ENCODE results near the gene PLXNB2.
"Not testable (repeated sequence)": the region's sequence is repeated elsewhere in the genome, so short reads cannot be mapped to it uniquely, and the experiment has no call there.

PLXNB2 gene

GRCh38 chr22:50326956-50327710, 19.7 kb upstream of the PLXNB2 start, which contains the start of gene DENND6B:
TSS of gene DENND6B (minus strand) at chr22:50327012. CDS start at chr22:50326988, 24 bp downstream.
- peak; percentile 42 to 54 for DNase-seq (ENCODE audit: low read depth in 2 of 2)

DNA sequence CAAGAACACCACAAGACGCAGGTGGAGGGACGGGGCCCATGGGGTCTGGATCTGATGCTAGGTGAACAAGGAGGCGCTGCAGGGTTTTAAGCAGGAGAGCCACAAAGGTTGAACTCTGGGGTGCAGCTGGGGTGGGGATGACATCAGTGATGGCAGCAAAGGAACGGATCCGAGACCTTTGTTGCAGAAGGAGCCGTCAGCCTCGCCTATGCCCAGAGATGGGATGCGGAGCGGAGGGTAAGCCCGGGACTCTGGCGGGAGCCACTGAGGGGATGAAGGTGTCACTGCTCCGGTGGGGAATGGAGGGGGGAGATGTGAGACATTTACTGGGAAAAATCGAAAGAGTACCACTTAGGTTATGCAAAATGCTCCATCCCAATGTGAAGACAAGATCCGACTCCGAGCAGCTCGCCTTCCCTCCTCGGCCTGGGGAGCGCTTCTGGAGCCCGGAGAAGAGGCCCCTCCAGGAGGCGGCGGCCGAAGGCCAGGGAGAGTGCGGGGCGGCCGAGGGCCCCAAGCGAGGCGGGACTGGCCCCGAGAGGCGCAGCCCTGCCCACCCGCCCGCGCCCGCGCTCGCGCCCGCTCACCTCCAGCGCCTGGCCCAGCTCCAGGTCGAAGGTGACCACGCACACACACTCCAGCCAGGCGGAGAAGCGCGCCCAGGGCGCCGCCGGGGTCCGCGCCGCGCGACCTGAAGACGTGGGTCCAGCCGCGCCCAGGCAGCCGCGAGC, 18.9 kb upstream of the PLXNB2 start:
- no peak for DNase-seq (ENCODE audit: low read depth in 2 of 2)

GRCh38 chr22:50325444-50326224, 18.2 kb upstream of the PLXNB2 start:
- DNase-seq (ENCODE audit: low read depth in 2 of 2) = no peak

GRCh38 chr22:50323900-50324299, 16.5 kb upstream of the PLXNB2 start:
- DNase-seq (ENCODE audit: low read depth in 2 of 2) = no peak

DNA sequence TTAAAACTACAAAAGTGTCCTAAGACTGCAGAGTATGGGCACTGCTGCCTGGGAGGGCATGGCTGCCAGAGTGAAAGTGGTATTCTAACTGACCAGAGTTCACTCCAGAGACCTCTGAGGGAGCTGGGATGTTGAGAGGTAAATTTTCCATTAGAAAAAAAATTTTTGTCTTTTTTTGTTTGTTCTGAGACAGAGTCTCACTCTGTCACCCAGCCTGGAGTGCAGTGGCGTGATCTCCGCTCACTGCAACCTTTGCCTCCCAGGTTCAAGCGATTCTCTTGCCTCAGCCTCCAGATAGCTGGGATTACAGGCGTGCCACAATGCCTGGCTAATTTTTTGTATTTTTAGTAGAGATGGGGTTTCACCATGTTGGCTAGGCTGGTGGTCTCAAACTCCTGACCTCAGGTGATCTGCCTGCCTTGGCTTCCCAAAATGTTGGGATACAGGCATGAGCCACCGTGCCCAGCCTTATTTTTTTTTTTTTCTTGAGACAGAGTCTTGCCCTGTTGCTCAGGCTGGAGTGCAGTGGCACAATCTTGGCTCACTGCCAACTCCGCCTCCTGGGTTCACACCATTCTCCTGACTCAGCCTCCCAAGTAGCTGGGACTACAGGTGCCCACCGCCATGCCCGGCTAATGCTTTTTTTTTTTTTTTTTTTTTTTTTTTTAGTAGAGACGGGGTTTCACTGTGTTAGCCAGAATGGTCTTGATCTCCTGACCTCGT, 15.1 kb upstream of the PLXNB2 start:
- DNase-seq (ENCODE audit: low read depth in 2 of 2) = not testable (repeated sequence)

- DNase-seq (ENCODE audit: low read depth in 2 of 2) = no peak
Measured at GRCh38 chr22:50320671-50321325, 13.4 kb upstream of the PLXNB2 start.

DNA sequence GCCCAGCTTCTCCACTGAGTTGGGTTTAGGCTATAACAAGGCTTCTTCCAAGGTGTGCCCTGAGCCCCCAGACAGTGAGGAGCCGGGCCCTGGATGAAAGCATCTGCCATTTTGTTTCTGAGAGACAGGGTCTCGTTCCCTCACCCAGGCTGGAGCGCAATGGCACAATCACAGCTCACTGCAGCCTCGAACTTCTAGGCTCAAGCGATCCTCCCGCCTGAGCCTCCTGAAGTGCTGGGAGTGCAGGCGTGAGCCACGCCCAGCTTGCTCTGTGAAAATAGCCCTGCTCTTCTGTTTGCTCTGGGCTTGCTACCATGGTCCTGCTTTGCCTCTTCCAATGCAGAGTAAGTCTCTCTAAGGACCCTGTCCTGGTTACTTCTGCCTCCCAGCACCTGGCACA, 12.7 kb upstream of the PLXNB2 start:
- DNase-seq (ENCODE audit: low read depth in 2 of 2) = no peak

DNA sequence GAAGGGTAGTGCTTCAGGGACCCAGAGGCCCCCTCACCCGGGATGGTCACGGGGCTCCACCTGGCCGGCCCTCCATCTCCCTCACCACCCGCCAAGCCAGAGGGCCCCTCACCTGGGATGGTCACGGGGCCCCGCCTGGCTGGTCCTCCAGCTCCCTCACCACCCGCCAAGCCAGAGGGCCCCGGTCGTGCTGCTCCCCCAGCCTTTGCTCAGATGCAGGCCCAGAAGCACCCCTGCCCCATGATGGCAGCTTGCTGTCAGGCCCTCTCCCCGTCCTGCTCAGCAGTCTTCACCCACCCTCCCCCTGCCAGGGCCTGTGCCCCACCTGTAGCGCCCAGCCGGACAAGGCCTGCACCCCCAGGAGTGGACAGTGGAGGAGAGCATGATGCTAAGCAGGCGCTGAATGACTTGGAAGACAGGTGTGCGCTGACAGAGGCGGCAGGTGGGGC, 12.1 kb upstream of the PLXNB2 start:
- DNase-seq (ENCODE audit: low read depth in 2 of 2) = no peak

DNA sequence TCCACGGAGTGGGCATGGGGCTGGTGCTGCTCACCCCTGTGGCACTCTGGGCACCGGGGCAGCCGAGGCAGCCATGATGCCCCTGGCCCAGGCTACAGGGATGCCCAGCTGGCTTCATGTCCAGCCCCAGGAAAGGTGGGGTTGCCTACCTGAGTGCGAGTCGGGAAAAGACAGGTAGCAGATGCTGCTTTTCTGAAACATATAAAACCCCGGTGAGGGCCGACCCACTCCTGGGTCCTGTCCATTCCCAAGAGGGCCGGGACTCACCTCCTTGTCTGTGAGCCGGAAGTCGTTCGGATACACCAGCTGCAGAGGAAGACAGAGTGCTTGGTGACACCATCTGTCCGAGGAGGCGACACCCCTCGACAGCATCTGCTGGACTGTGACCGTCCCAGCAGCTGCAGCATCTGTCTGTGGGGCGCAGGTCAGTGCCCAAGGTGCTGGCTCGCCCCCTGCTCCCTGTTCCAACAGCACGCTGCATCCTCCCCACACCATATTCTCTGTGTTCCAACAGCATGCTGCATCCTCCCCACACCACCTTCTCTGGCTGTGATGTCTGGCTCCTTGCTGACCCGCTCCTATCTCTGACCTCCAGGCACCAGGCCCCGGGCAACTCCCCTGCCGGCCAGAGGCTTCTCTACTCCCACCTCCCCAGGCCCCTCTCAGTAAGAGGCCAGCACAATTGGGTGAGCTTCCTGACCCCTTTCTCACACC, 11.4 kb upstream of the PLXNB2 start:
- no peak for DNase-seq (ENCODE audit: low read depth in 2 of 2)

- DNase-seq (ENCODE audit: low read depth in 2 of 2) = no peak
Measured at GRCh38 chr22:50318356-50318697, 10.9 kb upstream of the PLXNB2 start.

DNA sequence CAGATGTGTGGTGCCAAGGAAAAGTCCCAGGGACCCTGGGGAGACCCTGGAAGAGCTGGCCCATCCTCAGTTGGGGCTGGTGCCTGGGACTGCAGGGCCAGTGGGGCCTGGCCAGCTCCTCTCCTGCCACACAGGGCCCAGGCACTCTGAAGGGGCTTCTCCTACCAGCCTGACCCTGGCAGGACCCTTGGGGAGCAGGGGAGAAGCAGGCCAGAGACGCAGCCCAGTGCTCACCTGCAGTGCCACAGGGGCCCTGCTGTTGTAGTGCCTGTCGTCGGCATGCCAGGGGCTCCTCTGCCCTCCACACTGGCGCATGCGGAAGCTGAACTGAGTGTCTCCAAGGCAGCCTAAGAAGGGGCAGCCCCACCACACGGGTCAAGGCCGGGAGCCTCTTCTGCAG, 10.2 kb upstream of the PLXNB2 start:
- DNase-seq (ENCODE audit: low read depth in 2 of 2) = no peak

GRCh38 chr22:50317178-50317577, 9.7 kb upstream of the PLXNB2 start:
- DNase-seq (ENCODE audit: low read depth in 2 of 2) = no peak

DNA sequence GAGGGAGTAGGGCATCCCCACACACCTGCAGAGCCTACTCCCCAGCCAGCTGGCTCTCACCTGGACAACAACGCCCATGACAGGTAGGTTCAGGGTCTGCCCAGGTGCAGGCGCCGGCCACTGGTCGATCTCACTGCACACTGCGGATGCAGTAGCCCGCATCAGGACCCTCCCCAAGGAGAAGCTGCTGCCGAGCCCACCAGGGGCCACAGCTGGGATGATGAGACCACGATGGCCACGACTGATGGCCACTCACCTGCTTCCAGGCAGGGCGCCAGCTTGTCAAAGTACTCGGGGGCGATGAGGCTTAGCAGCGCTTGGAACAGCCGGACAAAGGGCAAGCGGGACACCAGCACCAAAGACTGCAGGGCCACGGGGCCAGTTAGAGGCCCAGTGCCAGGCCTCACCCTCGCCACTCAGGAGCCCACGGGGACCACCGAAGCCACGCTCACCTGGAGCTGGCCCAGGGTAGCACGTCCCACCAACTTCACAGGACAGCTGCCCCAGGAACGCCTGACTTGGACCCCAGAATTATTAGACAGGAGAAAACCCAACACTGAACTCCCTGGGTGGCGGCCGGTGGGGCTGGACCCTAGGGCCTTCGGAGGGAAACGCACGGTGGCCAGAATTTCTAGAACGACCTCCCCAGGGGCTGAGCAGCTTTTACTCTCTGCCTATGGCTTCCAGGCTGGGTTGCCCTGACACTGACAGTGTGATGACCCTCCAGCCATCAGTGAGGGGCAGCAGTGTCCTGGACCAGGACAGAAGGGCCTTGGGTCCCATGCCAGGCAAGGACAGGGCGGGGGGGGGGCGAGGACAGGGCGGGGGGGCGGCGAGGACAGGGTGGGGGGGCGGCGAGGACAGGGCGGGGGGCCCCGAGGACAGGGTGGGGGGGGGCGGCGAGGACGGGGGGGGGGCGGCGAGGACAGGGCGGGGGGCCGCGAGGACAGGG, 8.9 kb upstream of the PLXNB2 start:
- no peak for DNase-seq (ENCODE audit: low read depth in 2 of 2)

DNA sequence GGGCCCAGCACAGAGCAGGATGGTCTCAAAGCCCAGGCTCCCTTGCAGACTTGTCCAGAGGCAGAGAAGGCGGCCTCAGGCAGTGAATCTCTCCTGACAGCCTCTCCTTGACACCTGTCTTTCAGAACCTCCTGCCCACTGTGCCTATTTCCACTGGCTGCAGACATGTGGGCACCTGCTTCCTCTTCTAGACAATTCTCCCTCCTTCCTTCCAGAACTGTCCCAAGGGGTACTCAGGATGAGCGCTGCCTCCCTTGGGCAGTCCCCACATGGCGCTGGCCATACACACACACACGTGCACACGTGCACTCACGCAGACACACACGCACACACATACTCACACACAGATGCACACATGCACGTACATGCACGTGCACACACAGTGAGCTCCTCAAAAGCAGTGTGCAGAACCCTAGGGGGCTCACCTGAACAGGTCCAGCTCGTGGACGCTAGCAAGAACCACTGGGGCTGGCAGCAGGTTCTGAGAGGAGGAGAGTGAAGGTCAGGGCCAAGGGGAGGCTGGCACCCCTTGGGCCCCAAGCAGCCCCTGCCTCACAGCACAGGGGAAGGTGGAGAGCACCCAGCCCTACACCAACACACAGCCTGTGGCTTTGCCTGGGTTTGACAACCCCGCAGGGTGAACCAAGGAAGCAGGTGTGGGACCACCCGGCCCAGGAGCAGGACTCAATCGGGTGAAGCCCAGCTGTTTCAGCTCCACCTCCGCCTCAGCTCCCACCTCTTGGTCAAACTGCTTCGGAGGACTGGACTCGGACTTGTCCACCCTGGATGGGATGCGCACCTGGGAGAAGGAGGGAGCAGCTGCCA, 8.1 kb upstream of the PLXNB2 start:
- no peak for DNase-seq (ENCODE audit: low read depth in 2 of 2)

DNA sequence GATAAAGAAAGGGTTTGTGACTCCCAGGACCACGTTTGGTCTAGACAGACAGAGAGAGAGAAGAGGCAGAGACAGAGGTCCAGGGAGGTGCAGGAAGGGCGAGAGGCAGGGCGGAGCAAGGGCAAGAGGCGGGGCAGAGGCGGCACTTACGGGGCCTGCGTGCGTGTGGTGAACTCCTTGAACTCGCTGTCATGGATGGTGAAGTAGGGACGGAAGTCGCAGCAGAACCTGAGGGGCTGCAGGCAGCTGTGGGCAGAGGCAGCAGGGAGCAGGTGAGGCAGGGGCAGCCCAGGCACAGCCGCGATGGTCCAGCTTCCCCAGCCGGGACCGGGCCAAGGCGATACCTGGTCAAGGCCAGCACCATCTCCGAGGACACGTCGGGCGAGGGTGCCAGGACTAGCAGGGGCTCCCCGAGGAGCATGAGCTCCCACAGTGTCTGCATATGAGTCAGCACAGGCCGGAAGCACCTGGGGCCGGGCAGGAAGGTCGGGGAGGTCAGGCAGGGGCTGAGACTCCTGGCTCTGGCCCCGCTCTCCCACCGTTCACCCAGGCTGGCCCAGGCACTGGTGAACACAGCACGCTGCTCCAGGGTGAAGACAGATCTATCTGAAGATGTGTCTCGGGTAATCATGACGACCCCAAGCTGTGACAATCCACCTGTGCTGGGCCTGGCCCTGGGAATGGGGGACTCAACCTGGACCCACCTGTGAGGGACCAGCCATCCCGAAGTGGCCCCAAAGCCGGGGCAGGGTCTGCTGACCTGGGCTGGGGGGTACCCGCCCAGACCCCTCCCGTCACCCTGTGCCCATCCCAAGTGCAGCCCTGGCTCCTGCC, 7.2 kb upstream of the PLXNB2 start:
- no peak for DNase-seq (ENCODE audit: low read depth in 2 of 2)

GRCh38 chr22:50314081-50314454, 6.6 kb upstream of the PLXNB2 start:
- DNase-seq (ENCODE audit: low read depth in 2 of 2) = no peak

DNA sequence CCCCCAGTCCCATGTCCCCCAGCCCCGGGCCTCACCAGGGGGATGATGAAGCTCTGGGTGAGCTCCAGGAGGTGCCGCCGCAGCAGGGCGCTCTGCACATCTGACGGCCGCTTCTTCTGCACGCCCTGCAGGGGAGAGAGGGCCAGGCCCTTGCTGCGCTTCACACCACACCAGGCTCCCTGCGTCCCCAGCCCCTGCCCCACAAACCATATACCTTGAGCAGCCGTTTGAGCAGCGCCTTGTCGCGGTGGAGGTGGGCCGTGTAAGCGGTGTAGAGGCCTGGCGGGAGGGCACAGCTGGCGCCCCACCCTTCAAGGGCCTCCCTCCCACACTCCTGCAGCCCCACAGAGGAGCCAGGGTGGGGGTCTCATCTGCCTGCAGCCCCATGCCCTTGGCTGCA, 6.2 kb upstream of the PLXNB2 start:
- DNase-seq (ENCODE audit: low read depth in 2 of 2) = no peak

- no peak for DNase-seq (ENCODE audit: low read depth in 2 of 2)
Measured at GRCh38 chr22:50313021-50313420, 5.6 kb upstream of the PLXNB2 start.
